ENCODE data around the gene MCRIP2.

GRCh38 chr16:645852-646678 is 4.4 kb downstream of the MCRIP2 start:
- no peak for TF ChIP-seq CTCF (conservative IDR thresholded peaks at IDR 0.05)
- no peak for TF ChIP-seq EZH2 (IDR thresholded peaks at IDR 0.05; ENCODE audit: low read depth)
